ENCODE measurements around the gene HIPK2.
A peak's percentile ranks its signal among the peaks of the same experiment; 100 is the strongest.
"Not testable (repeated sequence)": the region's sequence is repeated elsewhere in the genome, so short reads cannot be mapped to it uniquely, and the experiment has no call there.

The HIPK2 gene

DNA sequence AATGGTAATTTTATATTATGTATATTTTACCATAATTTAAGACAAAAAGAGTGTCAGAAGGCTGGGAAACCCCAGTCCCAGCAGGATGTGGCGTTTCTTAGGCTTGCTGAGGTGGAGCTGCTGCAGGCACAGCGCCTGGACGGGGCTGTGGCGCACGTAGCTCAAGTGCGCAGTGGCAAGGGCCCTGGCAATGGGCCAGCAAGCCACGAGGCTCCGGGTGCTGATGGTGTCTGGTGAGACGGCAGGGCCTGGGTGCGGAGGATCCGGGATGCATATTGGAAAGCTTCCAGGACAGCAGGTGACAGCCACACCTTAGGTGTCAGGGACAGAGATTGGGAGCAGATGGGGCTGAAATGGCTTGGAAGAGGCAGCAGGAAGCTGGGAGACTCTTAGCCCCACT is 217.1 kb downstream of the HIPK2 start:
- no peak for ATAC-seq

DNA sequence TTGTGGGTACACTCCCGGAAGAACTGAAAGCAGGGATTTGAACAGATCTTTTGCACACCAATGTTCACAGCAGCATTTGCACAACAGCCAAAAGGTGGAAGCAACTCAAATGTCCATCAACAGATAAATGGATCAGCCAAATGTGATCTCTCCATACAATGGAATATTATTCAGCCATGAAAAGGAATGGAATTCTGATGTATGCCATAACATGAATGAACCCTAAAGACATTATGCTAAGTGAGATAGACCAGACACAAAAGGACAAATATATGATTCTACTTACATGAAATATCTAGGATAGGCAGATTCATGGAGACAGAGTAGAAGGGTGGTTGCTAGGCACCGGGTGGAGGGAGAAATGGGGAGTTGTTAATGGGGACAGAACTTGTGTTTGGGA is 217.6 kb downstream of the HIPK2 start:
- no peak for ATAC-seq

DNA sequence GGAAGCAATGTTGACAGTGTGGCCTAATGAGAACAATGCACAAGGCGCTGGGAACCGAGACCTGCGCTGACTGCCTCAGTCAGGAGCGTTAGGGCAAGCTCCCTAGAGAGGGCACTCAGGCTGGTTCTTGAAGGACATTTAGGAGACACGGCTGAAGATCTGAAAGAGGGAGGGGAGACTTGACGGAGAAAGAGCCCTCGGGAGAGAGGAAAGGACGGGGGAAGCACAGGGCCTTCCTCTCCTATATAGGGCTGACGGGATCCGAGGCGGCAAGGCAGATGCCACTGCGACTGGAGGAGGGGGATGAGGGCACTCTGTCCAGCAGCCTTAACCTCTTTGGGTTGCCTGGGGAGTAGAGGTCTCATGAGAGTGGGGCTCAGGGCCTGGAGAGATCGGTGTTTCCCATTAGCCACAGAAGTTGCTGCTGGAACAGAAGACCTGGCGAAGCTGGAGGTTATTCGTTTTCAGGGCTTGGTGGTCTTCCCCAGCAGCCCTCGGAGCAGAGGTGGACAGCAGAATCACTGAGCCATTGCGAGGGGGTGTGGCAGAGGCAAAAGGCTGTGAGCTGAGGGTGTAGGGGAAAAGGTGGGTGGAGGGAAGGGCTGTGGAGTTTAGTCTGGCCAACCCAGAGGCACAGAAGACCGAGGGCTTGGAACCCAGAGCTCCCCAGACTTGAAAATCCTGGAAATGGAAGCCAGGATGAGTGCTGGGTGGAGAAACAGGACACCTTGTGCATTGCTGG is 218.3 kb downstream of the HIPK2 start:
- no peak for ATAC-seq

DNA sequence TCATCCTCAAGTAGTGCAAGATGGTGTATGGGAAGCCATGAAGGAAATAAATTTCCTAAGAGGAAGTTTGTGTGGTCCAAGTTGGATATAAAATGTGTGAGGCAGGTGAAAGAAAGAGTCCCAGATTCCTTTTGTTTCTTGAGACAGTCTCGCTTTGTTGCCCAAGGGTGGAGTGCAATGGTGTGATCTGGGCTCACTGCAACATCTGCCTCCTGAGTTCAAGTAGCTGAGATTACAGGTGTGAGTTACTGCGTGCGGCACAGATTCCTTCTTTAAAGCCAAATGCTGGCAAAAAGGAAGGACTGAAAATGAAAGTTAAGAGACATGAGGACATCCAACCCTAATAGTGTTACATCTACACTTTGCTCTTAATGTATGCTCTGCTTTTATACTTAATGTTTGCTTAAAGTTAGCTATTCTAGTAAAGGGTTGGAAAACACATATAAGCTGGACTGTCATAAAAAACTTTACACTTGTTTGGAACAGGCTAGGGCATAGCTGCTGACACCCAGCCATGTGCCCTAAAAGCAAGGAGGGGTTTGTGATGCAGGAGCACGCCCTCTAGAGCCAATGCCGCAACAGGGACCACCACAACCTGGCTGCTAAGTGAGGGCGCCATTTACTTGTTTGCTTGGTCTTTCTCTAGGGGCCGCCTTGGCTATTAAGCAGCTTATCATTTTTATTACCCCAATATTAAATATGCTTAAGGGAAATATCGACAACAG is 219.8 kb downstream of the HIPK2 start:
- ATAC-seq: no peak

DNA sequence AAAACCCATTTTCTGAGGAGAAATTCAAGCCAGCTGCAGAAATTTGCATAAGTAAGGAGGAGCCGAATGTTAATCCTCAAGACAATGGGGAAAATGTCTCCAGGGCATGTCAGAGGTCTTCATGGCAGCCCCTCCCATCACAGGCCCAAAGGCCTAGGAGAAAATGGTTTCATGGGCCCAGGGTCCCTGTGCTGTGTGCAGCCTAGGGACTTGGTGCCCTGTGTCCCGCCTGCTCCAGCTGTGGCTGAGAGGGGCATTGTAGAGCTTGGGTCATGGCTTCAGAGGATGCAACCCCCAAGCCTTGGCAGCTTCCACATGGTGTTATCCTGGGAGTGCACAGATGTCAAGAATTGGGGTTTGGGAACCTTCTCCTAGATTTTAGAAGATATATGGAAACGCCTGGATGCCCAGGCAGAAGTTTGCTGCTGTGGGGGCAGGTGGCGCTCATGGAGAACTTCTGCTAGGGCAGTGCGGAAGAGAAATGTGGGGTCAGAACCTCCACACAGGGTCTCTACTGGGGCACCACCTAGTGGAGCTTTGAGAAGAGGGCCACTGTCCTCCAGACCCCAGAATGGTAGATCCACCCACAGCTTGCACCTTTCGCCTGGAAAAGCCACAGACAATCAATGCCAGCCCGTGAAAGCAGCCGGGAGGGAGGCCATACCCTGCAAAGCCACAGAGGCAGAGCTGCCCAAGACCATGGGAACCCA is 223.7 kb downstream of the HIPK2 start:
- ATAC-seq: not testable (repeated sequence)

DNA sequence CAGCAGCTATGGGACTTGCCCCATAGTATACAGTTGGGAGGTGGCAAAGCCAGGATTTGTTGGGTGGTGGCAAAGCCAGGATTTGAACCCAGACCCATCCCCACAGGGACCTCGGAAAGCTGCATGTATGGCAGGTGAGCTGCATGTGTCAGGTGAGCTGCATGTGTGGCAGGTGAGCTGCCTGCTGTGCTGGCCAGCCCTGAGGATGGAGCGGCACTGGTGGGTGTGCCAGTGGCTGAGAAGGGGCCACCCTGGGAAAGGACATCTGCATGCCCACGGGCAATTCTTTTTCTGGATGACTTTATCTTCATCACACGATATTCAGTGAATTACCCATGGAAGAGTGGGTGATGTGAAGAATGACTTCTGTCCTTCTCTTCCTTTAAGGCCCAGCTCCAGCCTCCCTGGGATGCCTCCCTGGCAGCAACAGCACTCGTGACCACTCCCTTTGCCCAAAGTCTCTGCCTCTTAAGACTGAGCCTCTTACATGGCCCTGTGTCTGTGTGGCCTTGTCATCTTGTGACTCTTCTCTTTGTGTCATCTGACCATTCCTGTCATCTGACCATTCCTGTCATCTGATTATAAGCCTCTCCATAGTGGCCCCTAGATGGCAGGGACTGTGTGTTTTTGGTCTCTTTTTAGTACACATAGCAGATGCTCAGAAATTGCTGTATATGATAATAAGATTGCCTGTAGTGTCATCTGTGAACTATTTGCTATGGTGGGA is 229.3 kb downstream of the HIPK2 start:
- no peak for ATAC-seq

DNA sequence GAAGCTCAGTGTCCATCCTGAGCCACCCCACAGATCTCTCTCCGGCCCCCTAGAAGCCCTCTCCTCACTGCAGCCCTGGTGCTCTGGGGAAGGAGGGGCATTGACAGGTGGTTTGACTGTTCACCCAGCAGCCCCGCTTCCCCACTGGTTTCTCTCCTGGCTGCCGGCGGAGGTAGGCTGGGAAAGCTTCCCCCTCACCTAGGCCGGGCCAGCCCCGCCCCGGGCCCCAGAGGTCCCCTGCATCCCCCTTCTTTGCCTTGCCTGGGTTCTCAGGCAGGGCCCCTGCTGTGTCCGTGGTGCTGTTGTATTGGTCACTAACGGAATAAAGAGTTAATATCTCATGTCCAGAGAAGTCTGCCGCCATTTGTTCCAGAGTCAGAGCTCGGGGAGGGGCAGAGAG is 233.2 kb downstream of the HIPK2 start:
- no peak for ATAC-seq

DNA sequence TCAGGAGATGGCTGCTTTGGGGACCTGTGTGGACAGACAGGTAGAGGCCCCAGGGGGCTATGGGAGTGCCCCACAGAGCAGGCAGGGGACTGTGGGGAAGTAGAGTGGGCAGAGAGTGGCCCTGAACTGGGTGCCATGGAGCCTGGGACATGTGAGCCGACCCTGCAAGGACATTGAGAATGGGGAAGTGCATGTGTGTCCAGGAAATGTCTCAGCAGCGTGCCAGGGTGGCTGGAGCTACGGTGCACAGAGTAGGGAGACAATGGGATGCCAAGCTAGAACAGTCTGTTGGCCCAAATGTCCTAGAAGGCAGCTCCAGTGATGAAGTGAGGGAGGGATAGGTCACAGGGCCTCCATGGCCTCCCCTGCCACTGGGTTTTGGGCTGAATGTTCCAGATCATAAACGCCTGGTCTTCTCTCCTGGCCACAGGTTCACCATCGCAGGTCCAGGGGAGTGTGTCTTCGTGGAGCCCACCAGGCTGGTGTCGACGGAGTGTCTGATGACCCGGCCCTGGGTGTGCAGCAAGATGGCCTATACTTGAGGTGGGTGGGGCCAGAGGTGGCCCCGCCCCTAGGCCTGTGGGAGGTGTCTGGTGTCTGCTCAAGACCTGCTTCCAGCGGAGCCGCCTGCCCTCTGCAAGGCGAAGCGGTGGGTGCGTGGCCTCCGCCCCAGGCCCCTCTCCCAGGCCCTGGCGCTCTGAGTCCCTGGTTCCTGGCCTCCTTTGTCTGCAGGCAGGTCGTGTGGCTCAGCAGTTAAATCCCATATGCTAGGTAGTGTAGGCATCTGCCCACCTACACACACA is 233.8 kb downstream of the HIPK2 start:
- ATAC-seq: no peak

DNA sequence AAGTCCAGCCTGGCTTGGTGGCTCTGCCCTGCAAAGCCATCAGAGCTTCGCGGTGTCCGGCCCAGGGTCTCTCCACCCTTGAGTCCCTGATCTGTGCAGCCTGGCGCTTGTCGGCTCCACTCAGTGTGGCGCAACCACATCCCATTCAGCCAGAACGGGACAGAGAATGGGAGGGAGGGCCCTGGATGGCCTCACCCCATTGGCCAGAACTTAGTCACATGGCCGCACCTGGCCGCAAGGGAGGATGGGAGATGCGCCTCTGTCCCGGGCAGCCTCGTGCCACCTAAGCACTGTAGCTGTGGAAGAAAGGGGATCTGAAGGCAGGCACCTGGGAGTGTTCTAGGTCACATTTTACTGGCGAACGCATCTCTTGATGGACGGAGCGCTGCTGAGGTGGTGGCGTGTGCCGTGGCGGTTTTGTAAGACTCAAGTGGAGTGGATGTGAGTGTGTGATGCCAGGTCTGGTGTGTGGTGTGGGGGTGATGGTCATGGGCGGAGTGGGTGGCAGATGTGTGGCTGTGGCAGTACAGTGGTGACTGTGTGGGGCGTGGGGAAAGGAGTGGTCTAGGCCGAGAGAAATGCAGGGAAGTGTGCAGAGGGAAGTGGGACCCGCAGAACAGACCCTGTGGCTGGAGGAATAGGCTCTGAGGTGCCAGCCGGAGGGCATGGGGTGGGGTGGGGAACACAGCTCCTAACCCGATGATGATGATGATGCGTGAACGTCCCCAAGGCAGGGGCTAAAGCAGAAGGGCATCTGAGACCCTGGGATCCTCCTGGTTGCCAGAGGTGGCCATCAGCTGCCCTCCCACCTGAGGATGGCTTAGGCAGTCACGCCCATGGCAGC is 235.3 kb downstream of the HIPK2 start:
- peak in 1 of 2 donors; percentile 21 for ATAC-seq

DNA sequence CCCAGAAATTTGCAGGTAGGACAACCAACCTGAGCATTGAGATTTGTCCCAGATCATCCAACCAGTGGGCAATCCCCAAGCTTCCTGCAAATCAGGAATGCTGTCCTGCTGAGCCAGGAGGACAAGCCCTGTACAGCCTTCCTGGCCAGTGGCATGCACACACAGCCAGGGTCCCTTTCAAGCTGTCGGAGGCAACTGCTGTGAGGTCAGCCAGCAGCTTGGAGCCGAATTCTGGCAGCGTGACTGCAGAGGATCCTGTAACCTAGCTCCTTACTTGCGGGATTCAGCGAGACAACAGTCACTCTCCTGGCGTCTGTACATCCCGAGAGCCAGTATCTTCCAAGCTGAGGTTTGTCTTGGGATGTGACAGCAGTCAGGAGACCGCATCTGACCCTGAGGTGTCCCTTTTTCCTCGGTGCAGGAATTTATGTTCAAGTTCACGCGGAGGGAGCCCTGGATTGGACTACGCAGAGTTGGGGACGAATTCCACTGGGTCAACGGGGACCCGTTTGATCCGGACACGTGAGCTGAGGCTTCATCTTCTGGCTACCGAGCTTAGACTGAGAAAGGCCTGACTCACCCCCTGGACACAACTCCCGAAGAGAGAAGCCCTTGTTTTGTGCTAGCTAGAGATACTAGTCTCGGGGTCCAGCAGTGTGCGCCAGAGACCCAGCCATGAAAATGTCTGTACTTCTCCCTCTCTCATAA is 236.0 kb downstream of the HIPK2 start:
- ATAC-seq: no peak

DNA sequence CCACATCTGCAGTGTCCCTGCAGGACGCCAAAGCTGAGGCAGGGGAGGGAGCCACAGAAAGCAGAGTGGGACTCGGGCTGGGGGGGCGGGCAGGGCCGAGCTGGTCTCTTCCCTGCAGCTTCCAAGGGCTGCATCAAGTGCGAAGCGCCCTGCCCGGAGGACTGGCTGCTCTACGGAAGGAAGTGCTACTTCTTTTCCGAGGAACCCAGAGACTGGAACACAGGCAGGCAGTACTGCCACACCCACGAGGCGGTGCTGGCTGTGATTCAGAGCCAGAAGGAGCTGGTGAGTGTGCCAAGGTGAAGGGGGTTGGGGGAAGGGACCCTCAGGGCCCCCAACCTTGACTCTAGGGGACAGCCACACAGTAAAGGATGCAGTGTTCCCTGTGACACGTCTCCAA is 237.6 kb downstream of the HIPK2 start:
- ATAC-seq: no peak

DNA sequence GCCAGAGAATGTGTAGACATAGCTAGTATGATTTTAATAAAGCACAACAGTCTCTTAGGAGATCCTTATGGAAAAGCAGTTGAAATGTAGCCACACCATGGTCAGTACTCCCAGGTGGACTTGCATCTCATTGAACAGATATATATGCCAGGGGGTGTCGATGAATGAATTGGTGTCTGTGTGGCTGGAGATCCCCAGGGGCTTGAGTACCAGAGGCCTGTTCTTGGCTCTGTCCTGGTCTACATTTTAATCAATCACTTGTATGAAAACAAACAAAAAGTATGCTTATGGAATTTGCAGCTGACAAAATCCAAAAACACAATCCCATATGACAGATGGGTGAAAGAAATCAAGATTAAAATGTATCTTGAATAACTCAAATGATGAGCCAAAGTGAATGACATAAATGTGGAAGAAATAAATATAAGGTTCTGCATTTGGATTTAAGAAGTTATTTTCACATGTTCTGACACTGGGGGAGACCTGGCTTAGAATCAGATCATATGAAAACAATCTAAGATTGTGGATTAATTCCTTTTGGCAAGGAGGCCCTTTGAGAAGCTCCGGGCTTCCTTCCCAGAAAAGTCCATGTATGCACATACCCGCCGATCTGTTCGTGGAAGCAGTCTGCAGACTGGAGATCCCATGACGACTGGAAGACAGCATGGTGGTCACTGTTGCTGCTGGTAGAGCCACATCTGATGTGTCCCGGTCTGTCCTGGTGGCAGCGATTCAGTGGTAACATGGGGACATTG is 238.7 kb downstream of the HIPK2 start:
- no peak for ATAC-seq

DNA sequence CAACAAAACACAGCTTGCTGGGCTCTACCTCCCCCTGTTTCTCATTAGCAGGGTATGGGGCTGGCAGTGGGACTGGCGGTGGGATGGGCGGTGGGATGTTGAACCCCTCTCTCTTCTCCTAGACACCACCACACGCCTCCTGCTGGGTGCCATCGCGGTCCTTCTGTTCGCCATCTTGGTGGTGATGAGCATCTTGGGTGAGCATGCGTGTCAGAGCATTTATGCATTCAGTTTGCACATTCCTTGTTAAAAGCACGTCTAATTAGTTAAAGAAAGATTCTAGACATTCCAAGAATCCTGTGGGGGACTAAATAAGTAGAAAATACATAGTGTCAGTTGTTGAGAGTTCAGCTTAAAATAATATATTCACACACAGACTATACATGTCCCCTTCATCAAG is 241.6 kb downstream of the HIPK2 start:
- no peak for ATAC-seq

DNA sequence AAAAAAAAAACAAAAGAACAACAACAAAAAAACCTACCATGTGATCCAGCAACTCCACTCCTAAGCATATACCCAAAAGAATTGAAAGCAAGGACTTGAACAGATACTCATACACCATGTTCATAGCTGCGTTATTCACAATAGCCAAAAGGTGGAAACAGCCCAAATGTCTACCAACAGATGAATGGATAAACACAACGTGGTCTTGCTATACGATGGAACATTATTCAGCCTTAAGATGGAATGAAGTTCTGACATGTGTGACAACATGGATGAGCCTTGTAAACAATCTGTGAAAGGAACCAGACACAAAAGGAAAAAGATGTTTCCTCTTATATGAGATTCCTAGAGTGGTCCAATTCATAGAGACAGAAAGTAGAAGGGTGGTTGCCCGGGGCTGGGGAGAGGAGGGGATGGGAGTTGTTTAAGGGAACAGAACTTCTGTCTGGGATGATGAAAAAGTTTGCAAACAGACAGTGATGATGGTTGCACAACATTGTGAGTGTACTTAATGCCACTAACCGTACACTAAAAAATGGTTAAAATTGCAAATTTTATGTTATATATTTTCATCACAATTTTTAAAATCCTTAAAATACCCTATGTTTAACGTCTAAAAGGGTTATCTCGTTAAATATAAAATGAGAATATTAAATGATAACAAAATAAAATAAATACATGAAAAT is 242.7 kb downstream of the HIPK2 start:
- ATAC-seq: no peak

DNA sequence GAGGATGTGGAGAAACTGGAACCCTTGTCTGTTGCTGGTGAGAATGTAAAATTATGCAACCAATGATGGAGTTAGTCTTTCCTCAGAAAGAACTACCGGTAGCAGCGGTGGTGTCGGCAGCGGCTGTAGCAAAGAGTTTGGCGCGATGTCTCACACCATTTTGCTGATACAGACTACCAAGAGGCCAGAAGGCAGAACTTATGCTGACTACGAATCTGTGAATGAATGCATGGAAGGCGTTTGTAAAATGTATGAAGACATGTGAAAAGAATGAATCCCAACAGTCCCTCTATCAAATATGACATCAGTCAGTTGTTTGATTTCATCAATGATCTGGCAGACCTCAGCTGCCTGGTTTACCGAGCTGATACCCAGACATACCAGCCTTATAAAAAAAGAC is 243.7 kb downstream of the HIPK2 start:
- ATAC-seq: no peak

DNA sequence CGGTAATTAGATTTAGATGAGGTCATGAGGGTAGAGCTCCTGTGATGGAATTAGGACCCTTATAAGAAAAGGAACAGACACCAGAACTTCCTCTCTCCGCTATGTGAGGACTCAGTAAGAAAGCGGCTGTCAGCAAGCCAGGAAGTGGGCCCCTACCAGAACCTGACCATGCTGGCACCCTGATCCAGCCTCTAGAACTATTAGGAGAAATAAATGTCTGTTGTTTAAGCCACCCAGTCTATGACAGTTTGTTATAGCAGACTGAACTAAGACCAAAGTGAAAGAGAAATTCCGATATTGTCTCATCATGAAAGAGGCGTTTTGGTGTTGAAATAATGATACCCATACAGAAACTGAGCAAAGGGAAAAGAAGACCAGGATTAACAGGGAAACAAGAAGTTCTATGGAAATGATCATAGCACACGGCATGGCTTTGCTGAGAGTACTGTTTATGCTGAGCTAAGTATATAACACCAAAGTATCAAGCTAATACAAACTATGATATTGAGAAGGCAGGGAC is 245.1 kb downstream of the HIPK2 start:
- ATAC-seq: no peak

DNA sequence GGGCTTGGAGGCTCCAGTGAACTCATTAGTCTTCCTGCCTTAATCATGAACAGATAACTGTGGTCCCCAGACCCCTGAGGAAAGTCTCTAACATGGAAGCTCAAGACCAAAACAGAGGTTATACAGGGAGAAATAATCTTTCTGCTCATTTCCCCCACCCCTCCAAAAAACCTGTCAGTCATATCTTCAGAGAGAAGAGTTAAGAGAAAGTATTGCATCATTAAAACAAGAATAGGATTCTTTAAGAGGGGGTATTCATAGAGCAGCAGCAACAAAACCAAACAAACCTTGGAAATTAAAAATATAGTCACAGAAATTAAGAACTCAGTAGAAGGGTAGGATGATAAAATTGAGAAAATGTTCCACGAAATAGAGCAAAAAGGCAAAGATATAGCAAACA is 246.7 kb downstream of the HIPK2 start:
- no peak for ATAC-seq

DNA sequence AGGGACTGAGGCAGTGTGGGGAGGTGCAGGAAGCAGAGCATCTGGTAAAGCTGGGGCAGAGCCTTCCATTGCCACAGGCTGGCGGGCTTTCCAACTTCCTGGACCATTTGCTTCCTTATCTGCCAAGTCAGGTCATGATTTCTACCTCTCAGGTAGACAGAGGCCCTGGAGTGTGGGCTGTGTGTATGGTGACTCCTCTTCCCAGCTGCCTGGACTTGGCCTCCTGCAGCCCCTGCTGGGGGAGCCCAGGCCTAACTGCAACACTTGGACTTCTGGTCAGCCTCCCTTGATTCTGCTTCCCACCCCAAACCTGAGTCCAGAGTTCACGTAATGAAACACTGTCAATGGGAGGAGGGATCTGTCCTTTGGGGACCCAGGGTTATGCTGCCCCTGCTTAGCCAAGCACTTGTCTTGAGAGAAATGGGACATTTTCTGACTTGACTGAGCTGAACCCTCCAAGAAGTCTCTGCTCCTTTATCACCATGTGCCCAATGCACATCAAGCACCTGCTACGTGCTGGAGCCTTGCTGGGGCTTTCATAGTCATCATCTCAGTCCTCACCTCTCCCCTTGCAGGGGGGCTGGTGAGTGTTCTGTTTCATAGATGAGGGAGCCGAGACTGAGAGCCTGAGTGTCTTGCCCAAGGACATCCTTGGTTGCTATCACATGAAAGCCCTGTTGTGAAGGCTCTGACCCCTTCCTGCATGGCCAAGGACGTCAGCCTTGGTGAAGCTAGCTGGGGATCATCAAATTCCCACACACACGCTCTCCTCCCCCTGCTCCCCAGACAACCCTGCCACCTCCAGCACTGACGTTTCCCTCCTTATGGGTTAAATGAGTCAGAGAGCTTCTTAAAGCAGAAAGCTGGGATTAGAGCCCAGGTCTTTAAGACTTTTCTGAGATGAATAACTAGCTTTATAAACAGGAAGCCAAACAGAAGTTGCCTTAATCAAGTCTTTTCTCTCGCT is 250.9 kb downstream of the HIPK2 start:
- no peak for ATAC-seq
